Upper lobe of left lung (tissue), 4 donors: Measurements from ENCODE around the gene APH1B.

ENCODE experiments used
- CTCF ChIP-seq, 6 experiments: fragments of 450-650 bp in 4 of 6; fragments of 200-600 bp in 2 of 6; sonication (generic) in 2 of 6; IDR thresholded peaks; one replicate each; pipeline ENCODE4 v1.5.1; 2016 to 2019; ENCODE audit warnings: antibody characterized with exemption in 6 of 6
- EP300 ChIP-seq, 4 donors: sonication (generic); formaldehyde crosslinking; IDR thresholded peaks; one replicate each; pipeline ENCODE4 v1.5.1; 2017; ENCODE audit warnings: antibody characterized with exemption in 4 of 4, control low read depth in 2 of 4
- POLR2A ChIP-seq, 4 donors: fragments of 450-650 bp; IDR thresholded peaks; one replicate each; pipeline ENCODE4 v1.5.1; 2016 to 2017; ENCODE audit warnings: antibody characterized with exemption in 4 of 4, mild to moderate bottlenecking in 2 of 4
- POLR2AphosphoS5 ChIP-seq, 2 donors: sonication (generic); formaldehyde crosslinking; IDR thresholded peaks; one replicate each; pipeline ENCODE4 v1.5.1; 2017; ENCODE audit warnings: antibody characterized with exemption in 2 of 2

- no peak for TF ChIP-seq CTCF (IDR thresholded peaks at IDR 0.05)
- TF ChIP-seq POLR2A (IDR thresholded peaks at IDR 0.05) = no peak
- no peak for TF ChIP-seq EP300 (IDR thresholded peaks at IDR 0.05)
- no peak for TF ChIP-seq POLR2AphosphoS5 (IDR thresholded peaks at IDR 0.05)
Measured at GRCh38 chr15:63263519-63263918, 13.9 kb upstream of the APH1B start.
